Measurements from ENCODE around the gene GAD1.

GRCh38 chr2:170863087-170863486 lies 46.4 kb downstream of the GAD1 start:
- TF ChIP-seq CTCF (IDR thresholded peaks at IDR 0.05) (no peak), POLR2A (IDR thresholded peaks at IDR 0.05) (no peak)
